Right atrium auricular region (tissue), 2 donors: ENCODE data around the gene ZMPSTE24. TPM values are rescaled to one million over a fixed set of nuclear protein-coding genes. Genes with fewer than 3 reads are reported as not detected.

Source experiments
- DNase-seq: peaks from one replicate; pipeline ENCODE4 v3.0.0-alpha.2; 2019; ENCODE audit warnings: low spot score
- H3K27ac ChIP-seq, 2 donors: fragments of 200-600 bp; sonication (generic); 1 replicate in 1 of 2; 2 replicates in 1 of 2; pipeline ENCODE4 v1.5.1; 2016 to 2019
- H3K27me3 ChIP-seq, 2 donors: fragments of 200-600 bp; sonication (generic); one replicate each; pipeline versions ENCODE4 v1.5.1 to v1.6.0; 2017 to 2019
- H3K36me3 ChIP-seq: fragments of 200-600 bp; sonication (generic); one replicate; pipeline ENCODE4 v1.5.1; 2016
- H3K4me1 ChIP-seq, 2 donors: fragments of 200-600 bp; sonication (generic); one replicate each; pipeline versions ENCODE4 v1.5.1 to v1.6.0; 2017 to 2019
- H3K4me3 ChIP-seq, 2 donors: fragments of 200-600 bp; sonication (generic); 1 replicate in 1 of 2; 2 replicates in 1 of 2; pipeline ENCODE4 v1.5.1; 2017 to 2019; ENCODE audit warnings: mild to moderate bottlenecking in 1 of 2, moderate library complexity in 1 of 2
- H3K9me3 ChIP-seq, 2 donors: fragments of 200-600 bp; sonication (generic); one replicate each; pipeline ENCODE4 v1.5.1; 2019
- CTCF ChIP-seq, 2 donors: fragments of 200-600 bp; sonication (generic); IDR thresholded peaks; one replicate each; pipeline ENCODE4 v1.5.1; 2019; ENCODE audit warnings: antibody characterized with exemption in 2 of 2
- total RNA-seq, 2 donors: library from RNA; depleted of rRNA; stranded (reverse); fragments of >200 nt; gene quantifications; one replicate each; pipeline ENCODE4 v1.1.0, GENCODE V29; 2016

Gene ZMPSTE24
- total RNA-seq, 2 donors from 2014 or later, result 23.8 to 43.2 TPM

- H3K36me3 ChIP-seq, result peaks cover 4% of the 10 kb centered on the region
- no peak for DNase-seq
- H3K27ac ChIP-seq, result no peak overlapping the region
- no peaks in the 10 kb centered on the region for H3K27me3 ChIP-seq
- H3K9me3 ChIP-seq, result no peaks in the 10 kb centered on the region
- no peak overlapping the region for H3K4me3 ChIP-seq
- H3K4me1 ChIP-seq, result peaks cover 0 to 36% of the 10 kb centered on the region in 2 donors
- no peak for TF ChIP-seq CTCF (IDR thresholded peaks at IDR 0.05)
Observed at GRCh38 chr1:40255231-40255630, 2.8 kb upstream of the ZMPSTE24 start.

- Histone ChIP-seq H3K27ac (peak overlapping the region; percentile 92 to 95), H3K36me3 (peaks cover 16% of the 10 kb centered on the region), H3K9me3 (no peaks in the 10 kb centered on the region), H3K4me1 (peaks cover 0 to 40% of the 10 kb centered on the region in 2 donors), H3K4me3 (peak overlapping the region in 1 of 2 donors; percentile 83), H3K27me3 (no peaks in the 10 kb centered on the region)
- TF ChIP-seq CTCF (IDR thresholded peaks at IDR 0.05), result no peak
- DNase-seq, result no peak
Observed at GRCh38 chr1:40256401-40257084, 1.5 kb upstream of the ZMPSTE24 start.

GRCh38 chr1:40257313-40257687, 736 bp upstream of the ZMPSTE24 start:
- Histone ChIP-seq H3K36me3 (peaks cover 22% of the 10 kb centered on the region), H3K27me3 (no peaks in the 10 kb centered on the region), H3K4me3 (peak overlapping the region; percentile 83 to 89), H3K9me3 (no peaks in the 10 kb centered on the region), H3K27ac (peak overlapping the region; percentile 92 to 95), H3K4me1 (peaks cover 0 to 40% of the 10 kb centered on the region in 2 donors)
- TF ChIP-seq CTCF (IDR thresholded peaks at IDR 0.05), result no peak
- DNase-seq, result no peak

GRCh38 chr1:40258445-40258769, 371 bp downstream of the ZMPSTE24 start:
- peak overlapping the region; percentile 83 to 89 for H3K4me3 ChIP-seq
- H3K27me3 ChIP-seq, result no peaks in the 10 kb centered on the region
- peaks cover 0 to 48% of the 10 kb centered on the region in 2 donors for H3K4me1 ChIP-seq
- H3K36me3 ChIP-seq, result peaks cover 22% of the 10 kb centered on the region
- TF ChIP-seq CTCF (IDR thresholded peaks at IDR 0.05), result no peak
- no peak for DNase-seq
- H3K9me3 ChIP-seq, result no peaks in the 10 kb centered on the region
- peak overlapping the region; percentile 92 to 95 for H3K27ac ChIP-seq

GRCh38 chr1:40264354-40264781, 6.3 kb downstream of the ZMPSTE24 start:
- H3K36me3 ChIP-seq, result peaks cover 44% of the 10 kb centered on the region
- no peak for TF ChIP-seq CTCF (IDR thresholded peaks at IDR 0.05)
- no peaks in the 10 kb centered on the region for H3K27me3 ChIP-seq
- H3K4me3 ChIP-seq, result no peak overlapping the region
- DNase-seq, result no peak
- no peaks in the 10 kb centered on the region for H3K9me3 ChIP-seq
- peaks cover 0 to 44% of the 10 kb centered on the region in 2 donors for H3K4me1 ChIP-seq
- H3K27ac ChIP-seq, result no peak overlapping the region

GRCh38 chr1:40265298-40265697, 7.3 kb downstream of the ZMPSTE24 start:
- H3K4me1 ChIP-seq, result peaks cover 0 to 35% of the 10 kb centered on the region in 2 donors

More at GRCh38 chr1:40265298-40265697, 7.3 kb downstream of the ZMPSTE24 start:
- TF ChIP-seq CTCF (IDR thresholded peaks at IDR 0.05), result no peak
- no peaks in the 10 kb centered on the region for H3K27me3 ChIP-seq
- peaks cover 48% of the 10 kb centered on the region for H3K36me3 ChIP-seq
- H3K27ac ChIP-seq, result no peak overlapping the region
- no peaks in the 10 kb centered on the region for H3K9me3 ChIP-seq
- DNase-seq, result no peak
- no peak overlapping the region for H3K4me3 ChIP-seq
